GM12878 (cell line): ENCODE results near the gene NPEPPS. TPM values are rescaled to one million over a fixed set of nuclear protein-coding genes. Genes with fewer than 3 reads are reported as not detected.

Experiments
- ATAC-seq: fragments of 200-7000 bp; cut with Tn5 transposase; 3 replicates; pipeline ENCODE4 v1.9.1; 2020; ENCODE audit warnings: mild to moderate bottlenecking, moderate library complexity
- BruUV-seq: library from RNA; stranded (reverse); fragments of 400-500 nt; replicated peaks from 2 replicates; lab custom pipeline; 2021; lab: Mats Ljungman, UMichigan
- CTCF ChIA-PET: fragments of 300-600 bp; sonication (Branson Sonifier 250); formaldehyde crosslinking; extraction: SDS; loops from one replicate; lab custom pipeline; 2021; ENCODE audit warnings: inconsistent platforms; lab: Yijun Ruan, JAX
- POLR2A ChIA-PET: fragments of 350-600 bp; formaldehyde crosslinking; extraction: SDS; loops from one replicate; lab custom pipeline; 2021; ENCODE audit warnings: inconsistent platforms; lab: Charles Lee
- RAD21 ChIA-PET: fragments of 300-600 bp; sonication (Branson Sonifier 250); formaldehyde crosslinking; loops from one replicate; lab custom pipeline; 2023; ENCODE audit warnings: antibody characterized with exemption; ENCODE audit not compliant: unreplicated experiment; lab: Charles Lee
- SMC1A ChIA-PET: fragments of 300-600 bp; sonication (Branson Sonifier 250); formaldehyde crosslinking; loops from one replicate; lab custom pipeline; 2023; ENCODE audit not compliant: unreplicated experiment, uncharacterized antibody; lab: Charles Lee
- DNase-seq: peaks from one replicate; pipeline ENCODE4 v3.0.0-alpha.2; 2011; ENCODE audit warnings: low read depth, low spot score
- FAIRE-seq: peaks from 3 replicates; lab custom pipeline; 2011; peaks lifted over from hg19 to GRCh38; lab: Jason Lieb, UNC
- H2AFZ ChIP-seq: 2 replicates; pipeline ENCODE4 v1.6.0; 2011; ENCODE audit warnings: low read depth, low read length, control low read depth; ENCODE audit not compliant: control insufficient read depth
- H3K27ac ChIP-seq: 2 replicates; pipeline ENCODE4 v1.5.1; 2011; ENCODE audit warnings: control low read depth; ENCODE audit not compliant: control insufficient read depth, insufficient read depth
- H3K27me3 ChIP-seq, 2 experiments: replicated peaks in 1 of 2; 2 replicates each; pipeline versions ENCODE4 v1.6.0 to v1.6.1; 2011; ENCODE audit warnings: low read length in 1 of 2; ENCODE audit not compliant: control insufficient read depth in 2 of 2, insufficient read depth in 2 of 2
- H3K36me3 ChIP-seq, 2 experiments: 2 replicates each; pipeline ENCODE4 v1.5.1; 2011; ENCODE audit warnings: low read length in 1 of 2; ENCODE audit not compliant: control insufficient read depth in 2 of 2, insufficient read depth in 2 of 2
- H3K4me1 ChIP-seq: 2 replicates; pipeline ENCODE4 v1.6.1; 2011; ENCODE audit warnings: mild to moderate bottlenecking, low read length, moderate library complexity, mixed read lengths; ENCODE audit not compliant: control insufficient read depth, insufficient read depth
- H3K4me2 ChIP-seq: 2 replicates; pipeline ENCODE4 v1.6.0; 2011; ENCODE audit warnings: control low read depth; ENCODE audit not compliant: control insufficient read depth, insufficient read depth
- H3K4me3 ChIP-seq: fragments of 200-600 bp; sonication (generic); 2 replicates; pipeline ENCODE4 v1.5.1; 2016
- H3K79me2 ChIP-seq: 2 replicates; pipeline ENCODE4 v1.6.0; 2011; ENCODE audit warnings: low read length; ENCODE audit not compliant: control insufficient read depth, insufficient read depth
- H3K9ac ChIP-seq: 2 replicates; pipeline ENCODE4 v1.8.0; 2011; ENCODE audit warnings: low read length, control low read depth, mixed read lengths; ENCODE audit not compliant: control insufficient read depth, insufficient read depth
- H3K9me3 ChIP-seq: replicated peaks from 3 replicates; pipeline ENCODE4 v1.5.1; 2011; ENCODE audit warnings: mild to moderate bottlenecking, low read length; ENCODE audit not compliant: control insufficient read depth, insufficient read depth
- H4K20me1 ChIP-seq: 2 replicates; pipeline ENCODE4 v1.6.0; 2011; ENCODE audit not compliant: control insufficient read depth, insufficient read depth
- BACH1 ChIP-seq: fragments of 450-650 bp; IDR thresholded peaks from 2 replicates; pipeline ENCODE4 v1.6.1; 2017; ENCODE audit warnings: mild to moderate bottlenecking, borderline replicate concordance
- BHLHE40 ChIP-seq, 2 experiments: fragments of 450-650 bp in 1 of 2; IDR thresholded peaks; 2 replicates each; pipeline ENCODE4 v1.6.1; 2011 to 2017; ENCODE audit warnings: low read depth in 2 of 2, borderline replicate concordance in 1 of 2, improper control_type of control experiment in 1 of 2, low read length in 1 of 2, mild to moderate bottlenecking in 1 of 2
- CREB1 ChIP-seq: IDR thresholded peaks from 2 replicates; pipeline ENCODE4 v1.6.1; 2012; ENCODE audit warnings: low read depth, mild to moderate bottlenecking, inconsistent platforms
- EGR1 ChIP-seq, 2 experiments: IDR thresholded peaks; 1 replicate in 1 of 2; 2 replicates in 1 of 2; pipeline ENCODE4 v1.6.1; 2011 to 2012; ENCODE audit warnings: low read depth in 2 of 2, low read length in 2 of 2, borderline replicate concordance in 1 of 2, mild to moderate bottlenecking in 1 of 2, moderate library complexity in 1 of 2
- IKZF2 ChIP-seq, 2 experiments: fragments of 450-650 bp; IDR thresholded peaks; 2 replicates each; pipeline ENCODE4 v1.6.1; 2017; ENCODE audit warnings: mild to moderate bottlenecking in 2 of 2, moderate library complexity in 2 of 2
- NKRF ChIP-seq: fragments of 450-650 bp; conservative IDR thresholded peaks from 2 replicates; pipeline ENCODE4 v1.6.1; 2017; ENCODE audit warnings: mild to moderate bottlenecking, moderate library complexity
- PBX3 ChIP-seq: IDR thresholded peaks from 2 replicates; pipeline ENCODE4 v1.6.1; 2011; ENCODE audit warnings: mild to moderate bottlenecking, low read depth, low read length, moderate library complexity; ENCODE audit not compliant: insufficient replicate concordance
- POLR2AphosphoS5 ChIP-seq: IDR thresholded peaks from 2 replicates; pipeline ENCODE4 v1.6.1; 2011; ENCODE audit warnings: mild to moderate bottlenecking, low read length, inconsistent platforms
- POU2F2 ChIP-seq: IDR thresholded peaks from 3 replicates; pipeline ENCODE4 v1.6.1; 2011; ENCODE audit warnings: low read depth, mild to moderate bottlenecking, low read length, borderline replicate concordance
- RAD51 ChIP-seq: fragments of 450-650 bp; IDR thresholded peaks from 2 replicates; pipeline ENCODE4 v1.6.1; 2016; ENCODE audit warnings: moderate library complexity, mild to moderate bottlenecking, inconsistent platforms
- RUNX3 ChIP-seq: IDR thresholded peaks from 2 replicates; pipeline ENCODE4 v1.6.1; 2012; ENCODE audit warnings: low read length, inconsistent platforms
- SMC3 ChIP-seq: IDR thresholded peaks from 2 replicates; pipeline ENCODE4 v1.6.1; 2011; ENCODE audit warnings: low read length, improper control_type of control experiment, borderline replicate concordance
- ZBTB11 ChIP-seq: fragments of 450-650 bp; formaldehyde crosslinking; IDR thresholded peaks from 2 replicates; pipeline ENCODE4 v1.5.0; 2022; ENCODE audit warnings: mild to moderate bottlenecking, missing genetic modification characterization
- WGBS: methylation state at CpG from one replicate; pipeline ENCODE4 v1.1.6; 2016; ENCODE audit warnings: low lambda C conversion rate; ENCODE audit not compliant: insufficient replicate concordance, insufficient coverage; ENCODE audit errors: missing lambda C conversion rate; 5-methylcytosine and 5-hydroxymethylcytosine counted together
- in situ Hi-C: fragments of 300-500 bp; cut with MboI; formaldehyde crosslinking; loops from 9 replicates; pipeline ENCODE4 v1.14.3; 2018; ENCODE audit warnings: mixed read lengths
- intact Hi-C: fragments of 100-400 bp; cut with micrococcal nuclease; formaldehyde crosslinking; loops from one replicate; pipeline ENCODE4 v1.14.2; 2022; ENCODE audit not compliant: unreplicated experiment
- polyA plus RNA-seq, 11 experiments: library from polyadenylated mRNA; depleted of rRNA in 4 of 11; unstranded in 6 of 11; stranded (reverse) in 5 of 11; fragments of >200 nt; fragmentation: Nextera tagmentation in 4 of 11; fragmentation: Illumina TruSeq in 1 of 11; extraction: Ambion mirVana in 4 of 11; extraction: Trizol in 1 of 11; gene quantifications; 1 replicate in 1 of 11; 2 replicates in 10 of 11; pipeline versions ENCODE4 v1.2.1 to v1.2.3, GENCODE V29; 2011 to 2016; ENCODE audit warnings: inconsistent platforms in 2 of 11, missing spikeins in 2 of 11, low read depth in 1 of 11
- total RNA-seq, 4 experiments: library from RNA; depleted of rRNA in 3 of 4; stranded (reverse); fragments of >200 nt in 3 of 4; fragmentation: Illumina TruSeq in 1 of 4; extraction: Trizol in 1 of 4; gene quantifications; 2 replicates each; pipeline versions ENCODE4 v1.2.1 to v1.2.3, GENCODE V29; 2013 to 2021

The NPEPPS gene
- total and polyA plus RNA-seq, 10 of the 15 experiments (the other 5 are each of a cell fraction or from before 2014, with no cell fraction given): 25.8 to 214 (median 64.6) TPM

GRCh38 chr17:47660064-47660492 is 129.2 kb downstream of the NPEPPS start (continued):
- no peak for TF ChIP-seq NKRF
- peak; percentile 50; the same call in 1 of the 2 replicates for TF ChIP-seq CREB1
- peak in 1 of 2 experiments; percentile 27; a peak in 1 of 4 replicates for TF ChIP-seq IKZF2 (IDR thresholded peaks at IDR 0.05)
- no peak for TF ChIP-seq RAD51
- TF ChIP-seq, all 136 proteins: peak for 15

GRCh38 chr17:47663912-47664623 is 133.2 kb downstream of the NPEPPS start:
- peak; percentile 84 for ATAC-seq
- Histone ChIP-seq H3K27me3 (no peaks in the 10 kb centered on the region), H3K36me3 (peaks cover 20 to 66% of the 10 kb centered on the region in 2 experiments), H3K4me3 (0 out of 2 replicates have a peak overlapping the region, but pooled peaks have one; percentile 35), H3K4me2 (peak overlapping the region; percentile 72), H3K9ac (no peak overlapping the region), H3K9me3 (no peaks in the 10 kb centered on the region), H3K79me2 (peaks cover 31% of the 10 kb centered on the region), H2AFZ (no peak overlapping the region), H3K27ac (peak overlapping the region; percentile 50), H4K20me1 (no peaks in the 10 kb centered on the region; the same call in none of the 2 replicates), H3K4me1 (peaks cover 32% of the 10 kb centered on the region)
- intact Hi-C loops (loop anchor here (2.0 kb wide), 1 partner anchor 139 kb away; no protein-coding TSS in a partner anchor), in situ Hi-C loops (no loop called here)
- POLR2A ChIA-PET: interaction anchor here (0.6 to 2.7 kb wide), 9 partner anchors 10 to 58 kb away, joined by 3 to 18 read pairs (median 4); partner anchors contain the start of gene KPNB1
- peak; percentile 99 for FAIRE-seq
- SMC1A ChIA-PET: interaction anchor here (0.6 to 3.3 kb wide), 28 partner anchors 9 to 536 kb away, joined by 3 to 20 read pairs (median 4); partner anchors contain the start of genes KPNB1 and TBX21
- CTCF ChIA-PET: interaction anchor here (0.6 to 7.3 kb wide), 35 partner anchors 10 to 719 kb away, joined by 3 to 75 read pairs (median 4); partner anchors contain the start of genes KPNB1, OSBPL7, SCRN2 and TBKBP1
- WGBS: 11% methylated on average over 6 of the region's 6 CpGs
- peak; percentile 41 for DNase-seq
- BruUV-seq: no TSS peak
- RAD21 ChIA-PET: interaction anchor here (0.5 to 2.8 kb wide), 15 partner anchors 13 to 277 kb away, joined by 3 to 21 read pairs (median 5); partner anchors contain the start of genes KPNB1 and PNPO
- TF ChIP-seq ZBTB11: no peak
- peak; percentile 75 to 80; a peak in 3 of 4 replicates for TF ChIP-seq BHLHE40 (IDR thresholded peaks at IDR 0.05; ENCODE audit: borderline replicate concordance in 1 of 2, low read depth in 2 of 2, low read length in 1 of 2)
- TF ChIP-seq RUNX3: peak; percentile 59
- TF ChIP-seq PBX3: peak; percentile 60
- TF ChIP-seq POU2F2: peak; percentile 37; the same call in 1 of the 3 replicates
- peak; percentile 40; the same call in 1 of the 2 replicates for TF ChIP-seq SMC3
- no peak for TF ChIP-seq EGR1 (IDR thresholded peaks at IDR 0.05; ENCODE audit: borderline replicate concordance in 1 of 2, low read depth in 2 of 2, low read length in 2 of 2)
- peak; percentile 44 for TF ChIP-seq POLR2AphosphoS5
- TF ChIP-seq BACH1: 0 out of 2 replicates have a peak, but pooled peaks have one; percentile 8
